GM23338 (cell line): ENCODE data around the gene SIRT7. TPM values are rescaled to one million over a fixed set of nuclear protein-coding genes. Genes with fewer than 3 reads are reported as not detected.

Experiments
- ATAC-seq: fragments of 200-7000 bp; cut with Tn5 transposase; 3 replicates; pipeline ENCODE4 v1.9.1; 2020
- DNase-seq: peaks from one replicate; pipeline ENCODE4 v3.0.0-alpha.2; 2015; ENCODE audit warnings: low spot score
- H2AFZ ChIP-seq: fragments of 200-600 bp; sonication (generic); 2 replicates; pipeline ENCODE4 v1.8.0; 2016; ENCODE audit warnings: antibody characterized with exemption, mild to moderate bottlenecking, moderate library complexity
- H3F3A ChIP-seq: fragments of 200-600 bp; sonication (generic); replicated peaks from 2 replicates; pipeline ENCODE4 v1.8.0; 2017; ENCODE audit warnings: antibody characterized with exemption, mixed run types, low read depth
- H3K27ac ChIP-seq: fragments of 200-600 bp; sonication (generic); 2 replicates; pipeline ENCODE4 v1.6.1; 2016; ENCODE audit warnings: low read depth
- H3K27me3 ChIP-seq: fragments of 200-600 bp; sonication (generic); 2 replicates; pipeline ENCODE4 v1.8.0; 2016; ENCODE audit warnings: mild to moderate bottlenecking, mixed run types, moderate library complexity; ENCODE audit not compliant: insufficient read depth
- H3K36me3 ChIP-seq: fragments of 200-600 bp; sonication (generic); 2 replicates; pipeline ENCODE4 v1.8.0; 2016; ENCODE audit warnings: mild to moderate bottlenecking; ENCODE audit not compliant: insufficient read depth
- H3K4me1 ChIP-seq: fragments of 200-600 bp; sonication (generic); 2 replicates; pipeline ENCODE4 v1.8.0; 2016; ENCODE audit warnings: mild to moderate bottlenecking, moderate library complexity; ENCODE audit not compliant: insufficient read depth
- H3K4me2 ChIP-seq: fragments of 200-600 bp; sonication (generic); 2 replicates; pipeline ENCODE4 v1.7.1; 2017; ENCODE audit warnings: mixed run types
- H3K4me3 ChIP-seq: fragments of 200-600 bp; sonication (generic); 2 replicates; pipeline ENCODE4 v1.6.1; 2016; ENCODE audit warnings: mixed run types
- H3K79me2 ChIP-seq: fragments of 200-600 bp; sonication (generic); replicated peaks from 2 replicates; pipeline ENCODE4 v1.8.0; 2017; ENCODE audit warnings: mild to moderate bottlenecking; ENCODE audit not compliant: insufficient read depth
- H3K9me2 ChIP-seq: fragments of 200-600 bp; sonication (generic); 2 replicates; pipeline ENCODE4 v1.8.0; 2017; ENCODE audit not compliant: insufficient read depth
- H4K20me1 ChIP-seq: fragments of 200-600 bp; sonication (generic); replicated peaks from 2 replicates; pipeline ENCODE4 v1.8.0; 2017; ENCODE audit warnings: mild to moderate bottlenecking; ENCODE audit not compliant: insufficient read depth
- H3K27ac Mint-ChIP-seq: 2 replicates; pipeline ENCODE4 v1.8.0; 2020; ENCODE audit warnings: inconsistent platforms, mild to moderate bottlenecking, moderate library complexity, mixed read lengths
- H3K27me3 Mint-ChIP-seq: 3 replicates; pipeline ENCODE4 v1.8.0; 2022; ENCODE audit warnings: low read depth, mild to moderate bottlenecking, moderate library complexity, mixed read lengths, inconsistent platforms; ENCODE audit not compliant: insufficient read depth, poor library complexity
- H3K36me3 Mint-ChIP-seq: 3 replicates; pipeline ENCODE4 v1.8.0; 2021; ENCODE audit warnings: low read depth, mild to moderate bottlenecking, inconsistent platforms, moderate library complexity, mixed read lengths
- H3K4me1 Mint-ChIP-seq: 3 replicates; pipeline ENCODE4 v1.8.0; 2020; ENCODE audit warnings: mild to moderate bottlenecking, inconsistent platforms, mixed read lengths
- H3K4me3 Mint-ChIP-seq: 3 replicates; pipeline ENCODE4 v1.8.0; 2021; ENCODE audit warnings: moderate library complexity, mild to moderate bottlenecking, inconsistent platforms, mixed read lengths
- H3K9me3 Mint-ChIP-seq: 3 replicates; pipeline ENCODE4 v1.8.0; 2020; ENCODE audit warnings: moderate library complexity, mild to moderate bottlenecking, inconsistent platforms, mixed read lengths
- CREB1 ChIP-seq: fragments of 250-450 bp; sonication (Bioruptor Pico); IDR thresholded peaks from 2 replicates; pipeline ENCODE4 v1.5.0; 2020; ENCODE audit warnings: low read depth, mild to moderate bottlenecking, moderate library complexity
- EZH2phosphoT487 ChIP-seq: fragments of 200-600 bp; sonication (generic); IDR thresholded peaks from one replicate; pipeline ENCODE4 v1.8.1; 2018; ENCODE audit warnings: antibody characterized with exemption; ENCODE audit not compliant: unreplicated experiment
- STAT1 ChIP-seq: IDR thresholded peaks from one replicate; pipeline ENCODE4 v1.6.1; 2016; ENCODE audit warnings: antibody characterized with exemption; ENCODE audit not compliant: unreplicated experiment
- ZNF331 ChIP-seq: fragments of 250-450 bp; sonication (Bioruptor Pico); IDR thresholded peaks from 2 replicates; pipeline ENCODE4 v1.5.0; 2020; ENCODE audit warnings: low read depth, mild to moderate bottlenecking, moderate library complexity
- polyA plus RNA-seq: library from polyadenylated mRNA; unstranded; fragments of >200 nt; fragmentation: Nextera tagmentation; extraction: Ambion mirVana; gene quantifications from 2 replicates; pipeline ENCODE4 v1.2.1, GENCODE V29; 2016
- total RNA-seq: library from RNA; depleted of rRNA; stranded (reverse); fragments of >200 nt; shearing (Covaris generic); gene quantifications from 2 replicates; pipeline ENCODE4 v1.2.3, GENCODE V29; 2014
- TF ChIP-seq, protein P1 (sequence below): IDR thresholded peaks from 2 replicates; pipeline ENCODE4 v1.6.1; 2016; ENCODE audit warnings: antibody characterized with exemption
- TF ChIP-seq, protein P2 (sequence below): fragments of 250-450 bp; sonication (Bioruptor Pico); IDR thresholded peaks from 2 replicates; pipeline ENCODE4 v1.5.0; 2020; ENCODE audit warnings: mild to moderate bottlenecking, moderate library complexity

SIRT7 gene
- total and polyA plus RNA-seq, 2 experiments from 2014 or later: 16.3 to 20.8 TPM

DNA sequence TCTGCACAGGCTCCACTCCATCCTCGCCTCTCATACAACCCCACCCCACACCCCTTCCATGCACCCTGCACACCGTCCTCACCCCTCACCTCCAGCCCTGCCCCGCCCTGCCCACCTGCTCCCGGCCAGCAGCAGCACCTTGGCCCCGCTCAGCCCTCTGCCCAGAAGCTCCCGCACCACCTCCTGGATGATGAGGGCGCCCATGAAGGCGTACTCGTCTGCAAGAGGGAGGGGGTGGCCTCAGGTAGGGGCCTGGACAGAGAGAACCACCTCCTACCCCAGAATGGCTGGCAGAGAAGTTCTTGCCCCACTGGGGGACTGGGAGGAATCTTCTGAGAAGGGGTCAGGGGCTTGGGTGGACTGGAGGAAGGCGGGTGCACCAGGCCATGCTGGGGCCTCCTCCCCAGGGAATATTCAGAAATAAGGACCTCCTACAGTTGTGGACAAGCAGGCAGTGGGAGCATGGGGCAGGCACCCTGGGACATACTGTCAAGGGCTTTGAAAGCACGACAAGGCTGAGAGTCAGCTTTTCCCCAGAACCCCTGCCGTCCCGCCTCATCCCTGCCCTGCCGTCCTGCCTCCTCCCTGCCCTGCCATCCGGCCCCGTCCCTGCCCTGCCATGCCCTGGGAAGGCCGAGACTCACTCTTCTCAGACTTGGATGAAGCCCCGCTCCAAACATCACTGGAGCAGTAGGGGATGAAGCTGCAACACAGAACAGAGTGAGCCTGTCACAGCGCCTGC, 39.9 kb upstream of the SIRT7 start:
- Mint-ChIP-seq H3K9me3 (peaks cover 3% of the 10 kb centered on the region; the same call in 1 of the 3 replicates), H3K27ac (no peak overlapping the region), H3K4me1 (no peaks in the 10 kb centered on the region; the same call in 2 of the 3 replicates), H3K36me3 (no peaks in the 10 kb centered on the region; the same call in 2 of the 3 replicates), H3K27me3 (peaks cover 43% of the 10 kb centered on the region), H3K4me3 (no peak overlapping the region; the same call in 2 of the 3 replicates)
- TF ChIP-seq EZH2phosphoT487 (no peak), STAT1 (no peak)
- TF ChIP-seq, protein P1, sequence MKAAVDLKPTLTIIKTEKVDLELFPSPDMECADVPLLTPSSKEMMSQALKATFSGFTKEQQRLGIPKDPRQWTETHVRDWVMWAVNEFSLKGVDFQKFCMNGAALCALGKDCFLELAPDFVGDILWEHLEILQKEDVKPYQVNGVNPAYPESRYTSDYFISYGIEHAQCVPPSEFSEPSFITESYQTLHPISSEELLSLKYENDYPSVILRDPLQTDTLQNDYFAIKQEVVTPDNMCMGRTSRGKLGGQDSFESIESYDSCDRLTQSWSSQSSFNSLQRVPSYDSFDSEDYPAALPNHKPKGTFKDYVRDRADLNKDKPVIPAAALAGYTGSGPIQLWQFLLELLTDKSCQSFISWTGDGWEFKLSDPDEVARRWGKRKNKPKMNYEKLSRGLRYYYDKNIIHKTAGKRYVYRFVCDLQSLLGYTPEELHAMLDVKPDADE: no peak
- Histone ChIP-seq H3F3A (peaks cover 9% of the 10 kb centered on the region), H3K36me3 (no peaks in the 10 kb centered on the region), H3K27me3 (peaks cover 59% of the 10 kb centered on the region), H3K79me2 (no peaks in the 10 kb centered on the region), H3K9me2 (no peaks in the 10 kb centered on the region), H2AFZ (no peak overlapping the region), H3K4me2 (no peak overlapping the region), H3K4me3 (no peak overlapping the region), H4K20me1 (0 out of 2 replicates have a peak, but pooled peaks cover 6% of the 10 kb centered on the region), H3K4me1 (peaks cover 5% of the 10 kb centered on the region; the same call in 1 of the 2 replicates), H3K27ac (no peak overlapping the region)
- no peak for ATAC-seq
- no peak for DNase-seq

DNA sequence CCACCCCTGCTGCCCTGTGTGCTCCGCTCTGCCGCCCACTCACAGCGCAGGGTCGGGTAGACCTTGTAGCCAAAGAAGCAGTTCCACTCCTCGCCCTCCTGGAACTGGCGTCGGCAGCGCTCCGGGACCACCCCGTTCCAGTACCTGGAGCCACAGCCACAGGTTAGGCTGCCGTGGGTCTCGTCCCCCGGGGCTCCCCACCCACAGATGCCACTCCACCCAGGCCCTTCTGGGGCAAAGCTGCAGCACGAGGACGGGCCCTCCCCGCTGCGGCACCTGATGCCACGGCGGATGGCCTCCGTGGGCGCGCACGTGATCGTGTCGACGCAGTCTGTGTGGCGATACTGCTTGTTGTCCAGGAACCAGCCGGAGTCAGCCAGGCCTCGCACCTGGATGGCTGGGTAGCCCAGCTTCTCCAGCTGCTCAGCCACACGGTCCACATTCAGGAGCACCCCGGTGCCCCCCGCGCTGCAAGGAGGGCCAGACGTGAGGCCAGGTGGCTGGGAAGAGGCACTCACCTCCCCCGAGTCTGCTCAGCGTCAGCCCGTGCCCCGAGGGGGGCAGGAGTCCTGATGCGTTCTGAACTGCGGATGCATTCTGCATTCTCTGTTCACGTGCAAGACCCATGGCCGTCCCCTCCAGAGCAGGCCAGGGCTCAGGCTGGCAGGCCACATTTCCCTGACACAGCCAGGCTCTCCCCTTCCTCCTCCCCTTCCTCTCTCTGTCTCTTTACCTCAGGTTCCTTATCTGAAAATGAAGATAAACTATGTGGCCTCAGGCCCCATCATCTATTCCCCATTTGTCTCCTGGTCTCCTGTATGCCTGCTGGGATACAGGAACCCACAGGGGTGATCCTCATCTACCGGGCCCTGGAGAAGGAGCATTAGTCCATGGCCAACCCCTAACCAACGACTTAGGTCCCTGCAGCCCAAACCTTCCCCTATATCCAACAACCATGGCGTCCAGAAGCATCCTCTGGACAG, 38.9 kb upstream of the SIRT7 start:
- Mint-ChIP-seq H3K4me1 (no peaks in the 10 kb centered on the region; the same call in 2 of the 3 replicates), H3K27ac (no peak overlapping the region), H3K9me3 (peaks cover 3% of the 10 kb centered on the region; the same call in 1 of the 3 replicates), H3K27me3 (peaks cover 41% of the 10 kb centered on the region), H3K36me3 (no peaks in the 10 kb centered on the region; the same call in 2 of the 3 replicates), H3K4me3 (no peak overlapping the region)
- Histone ChIP-seq H3K27me3 (peaks cover 49% of the 10 kb centered on the region), H3K4me3 (no peak overlapping the region), H3K36me3 (no peaks in the 10 kb centered on the region), H3F3A (no peaks in the 10 kb centered on the region), H2AFZ (no peak overlapping the region), H3K27ac (no peak overlapping the region), H3K4me1 (no peaks in the 10 kb centered on the region; the same call in 1 of the 2 replicates), H3K79me2 (no peaks in the 10 kb centered on the region), H4K20me1 (peaks cover 6% of the 10 kb centered on the region; the same call in 1 of the 2 replicates), H3K4me2 (no peak overlapping the region), H3K9me2 (no peaks in the 10 kb centered on the region)
- no peak for ATAC-seq
- no peak for DNase-seq
- TF ChIP-seq STAT1 (no peak), EZH2phosphoT487 (no peak), CREB1 (CRISPR knock-in tag) (no peak), ZNF331 (CRISPR knock-in tag) (no peak)
- TF ChIP-seq, protein P1: no peak
- TF ChIP-seq, protein P2, sequence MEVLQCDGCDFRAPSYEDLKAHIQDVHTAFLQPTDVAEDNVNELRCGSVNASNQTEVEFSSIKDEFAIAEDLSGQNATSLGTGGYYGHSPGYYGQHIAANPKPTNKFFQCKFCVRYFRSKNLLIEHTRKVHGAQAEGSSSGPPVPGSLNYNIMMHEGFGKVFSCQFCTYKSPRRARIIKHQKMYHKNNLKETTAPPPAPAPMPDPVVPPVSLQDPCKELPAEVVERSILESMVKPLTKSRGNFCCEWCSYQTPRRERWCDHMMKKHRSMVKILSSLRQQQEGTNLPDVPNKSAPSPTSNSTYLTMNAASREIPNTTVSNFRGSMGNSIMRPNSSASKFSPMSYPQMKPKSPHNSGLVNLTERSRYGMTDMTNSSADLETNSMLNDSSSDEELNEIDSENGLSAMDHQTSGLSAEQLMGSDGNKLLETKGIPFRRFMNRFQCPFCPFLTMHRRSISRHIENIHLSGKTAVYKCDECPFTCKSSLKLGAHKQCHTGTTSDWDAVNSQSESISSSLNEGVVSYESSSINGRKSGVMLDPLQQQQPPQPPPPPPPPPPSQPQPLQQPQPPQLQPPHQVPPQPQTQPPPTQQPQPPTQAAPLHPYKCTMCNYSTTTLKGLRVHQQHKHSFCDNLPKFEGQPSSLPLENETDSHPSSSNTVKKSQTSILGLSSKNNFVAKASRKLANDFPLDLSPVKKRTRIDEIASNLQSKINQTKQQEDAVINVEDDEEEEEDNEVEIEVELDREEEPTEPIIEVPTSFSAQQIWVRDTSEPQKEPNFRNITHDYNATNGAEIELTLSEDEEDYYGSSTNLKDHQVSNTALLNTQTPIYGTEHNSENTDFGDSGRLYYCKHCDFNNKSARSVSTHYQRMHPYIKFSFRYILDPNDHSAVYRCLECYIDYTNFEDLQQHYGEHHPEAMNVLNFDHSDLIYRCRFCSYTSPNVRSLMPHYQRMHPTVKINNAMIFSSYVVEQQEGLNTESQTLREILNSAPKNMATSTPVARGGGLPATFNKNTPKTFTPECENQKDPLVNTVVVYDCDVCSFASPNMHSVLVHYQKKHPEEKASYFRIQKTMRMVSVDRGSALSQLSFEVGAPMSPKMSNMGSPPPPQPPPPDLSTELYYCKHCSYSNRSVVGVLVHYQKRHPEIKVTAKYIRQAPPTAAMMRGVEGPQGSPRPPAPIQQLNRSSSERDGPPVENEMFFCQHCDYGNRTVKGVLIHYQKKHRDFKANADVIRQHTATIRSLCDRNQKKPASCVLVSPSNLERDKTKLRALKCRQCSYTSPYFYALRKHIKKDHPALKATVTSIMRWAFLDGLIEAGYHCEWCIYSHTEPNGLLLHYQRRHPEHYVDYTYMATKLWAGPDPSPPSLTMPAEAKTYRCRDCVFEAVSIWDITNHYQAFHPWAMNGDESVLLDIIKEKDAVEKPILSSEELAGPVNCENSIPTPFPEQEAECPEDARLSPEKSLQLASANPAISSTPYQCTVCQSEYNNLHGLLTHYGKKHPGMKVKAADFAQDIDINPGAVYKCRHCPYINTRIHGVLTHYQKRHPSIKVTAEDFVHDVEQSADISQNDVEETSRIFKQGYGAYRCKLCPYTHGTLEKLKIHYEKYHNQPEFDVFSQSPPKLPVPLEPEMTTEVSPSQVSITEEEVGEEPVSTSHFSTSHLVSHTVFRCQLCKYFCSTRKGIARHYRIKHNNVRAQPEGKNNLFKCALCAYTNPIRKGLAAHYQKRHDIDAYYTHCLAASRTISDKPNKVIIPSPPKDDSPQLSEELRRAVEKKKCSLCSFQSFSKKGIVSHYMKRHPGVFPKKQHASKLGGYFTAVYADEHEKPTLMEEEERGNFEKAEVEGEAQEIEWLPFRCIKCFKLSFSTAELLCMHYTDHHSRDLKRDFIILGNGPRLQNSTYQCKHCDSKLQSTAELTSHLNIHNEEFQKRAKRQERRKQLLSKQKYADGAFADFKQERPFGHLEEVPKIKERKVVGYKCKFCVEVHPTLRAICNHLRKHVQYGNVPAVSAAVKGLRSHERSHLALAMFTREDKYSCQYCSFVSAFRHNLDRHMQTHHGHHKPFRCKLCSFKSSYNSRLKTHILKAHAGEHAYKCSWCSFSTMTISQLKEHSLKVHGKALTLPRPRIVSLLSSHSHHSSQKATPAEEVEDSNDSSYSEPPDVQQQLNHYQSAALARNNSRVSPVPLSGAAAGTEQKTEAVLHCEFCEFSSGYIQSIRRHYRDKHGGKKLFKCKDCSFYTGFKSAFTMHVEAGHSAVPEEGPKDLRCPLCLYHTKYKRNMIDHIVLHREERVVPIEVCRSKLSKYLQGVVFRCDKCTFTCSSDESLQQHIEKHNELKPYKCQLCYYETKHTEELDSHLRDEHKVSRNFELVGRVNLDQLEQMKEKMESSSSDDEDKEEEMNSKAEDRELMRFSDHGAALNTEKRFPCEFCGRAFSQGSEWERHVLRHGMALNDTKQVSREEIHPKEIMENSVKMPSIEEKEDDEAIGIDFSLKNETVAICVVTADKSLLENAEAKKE (CRISPR knock-in tag): no peak
